HL-60/S4 (cell line): ENCODE measurements around the gene MYBBP1A.

ENCODE experiments used
- in situ Hi-C: fragments of 300-500 bp; cut with MboI; formaldehyde crosslinking; loops from 2 replicates; pipeline ENCODE4 v1.14.3; 2022; ENCODE audit warnings: low sequenced_read_pairs

MYBBP1A gene

DNA sequence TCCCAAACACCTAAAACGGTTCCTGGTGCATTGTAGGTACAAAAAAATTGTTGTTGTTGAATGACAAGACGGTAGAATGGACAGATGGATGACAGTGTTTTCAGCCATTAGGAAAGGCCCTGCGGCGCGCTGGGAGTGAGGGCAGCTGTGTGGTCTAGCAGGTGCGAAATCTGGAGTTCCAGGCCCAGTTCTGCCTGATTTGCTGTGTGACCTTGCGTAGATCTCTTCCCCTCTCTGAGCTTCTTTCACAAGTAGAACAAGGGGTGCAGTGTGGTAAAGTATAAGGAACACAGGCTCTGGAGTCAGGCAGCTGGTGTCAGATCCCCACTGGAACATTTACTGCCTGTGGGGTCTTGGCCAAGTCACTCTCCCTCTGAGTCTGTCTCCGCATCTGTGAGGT lies 31.2 kb downstream of the MYBBP1A start:
- in situ Hi-C loops = no loop called here

- in situ Hi-C loops = no loop called here
These were observed 32.5 kb downstream of the MYBBP1A start for GRCh38 chr17:4522661-4523060.

GRCh38 chr17:4520894-4521600 lies 34.1 kb downstream of the MYBBP1A start:
- in situ Hi-C loops = no loop called here

GRCh38 chr17:4520060-4520893 lies 34.9 kb downstream of the MYBBP1A start:
- in situ Hi-C loops = no loop called here

GRCh38 chr17:4519361-4519788 lies 35.8 kb downstream of the MYBBP1A start:
- in situ Hi-C loops = no loop called here

- in situ Hi-C loops = no loop called here
These were observed 36.3 kb downstream of the MYBBP1A start for GRCh38 chr17:4518901-4519300.

DNA sequence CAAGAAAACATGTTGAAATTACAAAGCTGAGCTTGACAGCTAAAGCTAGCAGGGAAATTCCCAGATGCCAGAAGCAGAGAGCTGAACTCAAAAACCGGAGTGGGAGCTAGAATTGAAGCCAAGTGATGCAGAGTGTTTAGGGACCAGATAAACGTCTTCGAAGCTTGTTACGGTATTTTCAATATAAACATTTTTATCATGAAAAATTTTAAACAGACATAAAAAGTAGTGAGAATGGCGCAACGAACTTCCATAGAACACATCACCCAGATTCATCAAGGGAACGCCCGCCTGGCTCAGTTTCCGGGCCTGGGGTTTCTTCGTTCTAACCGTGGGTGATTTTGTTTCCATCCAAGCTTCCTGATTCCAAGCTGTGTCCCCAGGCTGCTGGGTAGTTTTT lies 38.4 kb downstream of the MYBBP1A start:
- in situ Hi-C loops = no loop called here

DNA sequence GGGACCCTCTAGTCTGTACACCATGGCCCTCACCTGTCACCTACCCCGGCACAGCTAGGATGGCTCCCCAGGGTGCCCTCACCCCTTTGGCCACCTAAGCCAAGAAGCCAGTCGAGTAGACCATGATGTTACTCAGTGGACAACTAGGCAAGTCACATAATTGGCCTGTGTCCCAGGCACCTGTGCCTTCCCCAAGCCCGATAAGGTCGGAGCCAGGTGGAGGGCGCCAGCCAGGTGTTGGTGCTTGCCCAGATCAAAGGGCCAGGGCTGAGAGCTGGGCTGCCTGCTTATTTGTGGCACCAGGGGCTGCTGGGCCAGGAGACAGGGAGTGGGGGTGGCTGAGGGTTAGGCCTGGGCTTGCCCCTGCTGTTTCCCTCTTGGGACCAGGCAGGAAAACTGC lies 39.7 kb downstream of the MYBBP1A start:
- in situ Hi-C loops = no loop called here

GRCh38 chr17:4514779-4515178 lies 40.4 kb downstream of the MYBBP1A start:
- in situ Hi-C loops = no loop called here

DNA sequence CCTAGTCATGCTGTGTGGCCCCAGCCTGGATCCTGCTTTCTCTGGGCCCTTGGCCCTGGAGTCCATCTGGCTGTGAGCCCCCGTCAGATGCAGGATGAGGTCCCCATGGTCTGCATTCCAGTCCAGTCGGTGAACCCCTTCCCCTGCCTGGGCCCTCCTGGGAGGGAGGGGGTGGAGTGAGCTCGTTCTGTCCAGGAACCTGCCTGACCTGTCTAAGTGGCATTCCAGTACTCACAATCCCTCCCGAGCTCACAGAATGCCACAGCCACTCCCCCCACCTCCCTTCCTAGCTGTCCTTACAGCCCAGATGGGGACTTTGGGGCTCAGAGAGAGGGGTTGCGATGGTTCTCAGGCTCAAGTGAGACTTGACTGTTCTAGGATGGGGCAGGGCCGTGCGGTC lies 41.0 kb downstream of the MYBBP1A start:
- in situ Hi-C loops = no loop called here

GRCh38 chr17:4513113-4514032 lies 41.8 kb downstream of the MYBBP1A start:
- in situ Hi-C loops = no loop called here

DNA sequence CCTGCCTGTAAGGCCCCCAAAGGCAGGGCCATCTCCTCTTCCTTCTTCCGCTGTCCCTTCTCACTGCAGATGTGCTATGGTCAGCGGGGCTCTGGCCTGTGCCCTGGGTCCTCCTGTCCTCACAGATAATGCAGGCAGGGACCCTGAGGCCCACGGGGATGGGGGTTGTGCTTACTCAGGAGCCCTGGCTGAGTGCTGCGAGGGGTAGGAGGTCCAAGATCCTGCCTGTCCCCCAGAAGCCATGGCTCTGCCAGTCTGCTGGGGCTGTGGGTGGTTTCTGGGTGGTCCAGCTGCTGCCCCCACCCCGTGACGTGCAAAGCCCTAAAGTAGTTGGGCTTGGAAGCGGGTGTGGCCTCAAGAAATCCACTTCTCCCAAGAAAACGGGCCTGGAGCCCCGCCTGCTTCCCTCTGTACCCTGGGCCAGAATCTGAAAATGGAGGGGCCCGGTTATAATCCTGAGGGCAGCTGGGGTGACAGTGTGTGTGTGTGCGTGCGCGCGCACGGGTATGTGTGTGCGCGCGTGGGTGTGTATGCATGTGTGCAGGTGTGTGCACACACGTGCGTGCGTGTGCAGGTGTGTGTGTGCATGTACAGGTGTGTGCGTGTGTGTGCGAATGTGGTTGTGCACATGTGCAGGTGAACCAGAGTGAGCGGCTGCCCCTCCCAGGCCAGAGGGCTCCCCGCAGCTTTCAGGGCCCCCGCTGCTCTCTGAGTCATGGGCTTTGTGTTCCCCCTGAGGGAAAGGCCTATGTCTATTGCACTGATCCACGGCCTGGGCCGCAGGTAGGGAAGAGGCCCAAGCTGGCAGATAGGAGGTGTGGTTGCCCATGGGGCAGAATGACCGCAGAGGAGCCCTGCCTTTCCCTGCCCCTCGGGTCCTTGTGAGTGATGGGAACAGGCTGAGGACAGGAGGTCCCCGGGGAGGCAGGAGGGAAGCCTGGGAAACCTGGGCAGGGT lies 42.8 kb downstream of the MYBBP1A start:
- in situ Hi-C loops = no loop called here

GRCh38 chr17:4511199-4511932 lies 43.8 kb downstream of the MYBBP1A start:
- in situ Hi-C loops = no loop called here

GRCh38 chr17:4510618-4510941 lies 44.6 kb downstream of the MYBBP1A start:
- in situ Hi-C loops = no loop called here

GRCh38 chr17:4509923-4510617 lies 45.1 kb downstream of the MYBBP1A start:
- in situ Hi-C loops = no loop called here

DNA sequence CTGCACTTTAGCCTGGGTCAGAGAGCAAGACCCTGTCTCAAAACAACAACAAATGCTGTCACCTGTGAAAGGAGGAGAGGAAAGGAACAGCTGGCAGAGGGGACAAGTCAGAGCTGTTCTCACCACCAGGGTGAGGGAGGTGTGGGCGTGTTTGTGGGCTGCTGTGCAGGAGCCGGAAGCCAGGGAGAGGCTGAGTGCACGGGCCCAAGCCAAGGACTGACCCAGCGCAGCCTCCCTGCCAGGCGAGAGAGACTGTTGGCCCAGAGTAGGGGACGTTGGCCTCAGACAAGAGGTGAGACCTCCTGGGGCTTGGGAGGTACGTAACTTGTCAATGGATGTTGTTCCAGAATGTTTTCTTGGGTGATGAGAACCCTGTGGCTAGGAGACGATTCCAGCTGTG lies 45.8 kb downstream of the MYBBP1A start:
- in situ Hi-C loops = no loop called here

DNA sequence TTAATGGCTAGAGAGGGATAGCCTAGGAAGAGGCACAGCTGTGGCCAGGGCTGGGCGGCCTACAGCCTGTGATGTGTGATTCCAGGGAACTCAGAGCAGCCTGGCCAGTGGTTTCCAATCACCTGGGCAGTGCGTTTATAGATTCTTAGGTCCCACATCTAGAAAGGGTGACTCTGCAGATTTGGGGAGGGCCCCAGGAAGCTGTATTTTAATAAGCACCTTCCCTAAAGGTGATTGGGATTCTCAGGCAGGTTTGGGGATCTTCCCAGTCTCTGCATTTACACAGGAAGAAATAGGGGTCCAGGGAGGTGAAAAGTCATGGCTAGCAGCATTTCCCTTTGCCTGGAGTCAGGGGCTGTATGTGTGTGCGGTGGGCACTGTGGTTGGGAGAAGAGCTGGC lies 47.0 kb downstream of the MYBBP1A start:
- in situ Hi-C loops = no loop called here

GRCh38 chr17:4507361-4508111 lies 47.6 kb downstream of the MYBBP1A start:
- in situ Hi-C loops = no loop called here
